AG04450 (cell line): Measurements from ENCODE around the gene STPG1. TPM values are rescaled to one million over a fixed set of nuclear protein-coding genes. Genes with fewer than 3 reads are reported as not detected.

Experiments used
- CTCF ChIA-PET: fragments of 300-600, 350-600 bp; formaldehyde crosslinking; extraction: SDS; loops from one replicate; lab custom pipeline; 2022; ENCODE audit warnings: antibody characterized with exemption, inconsistent platforms; lab: Charles Lee
- POLR2A ChIA-PET: fragments of 350-600 bp; formaldehyde crosslinking; extraction: SDS; loops from one replicate; lab custom pipeline; 2021; ENCODE audit warnings: antibody characterized with exemption, inconsistent platforms; lab: Yijun Ruan, JAX
- DNase-seq: peaks from one replicate; pipeline ENCODE4 v3.0.0-alpha.2; 2011; ENCODE audit warnings: low read depth, low spot score
- H3K27ac ChIP-seq: one replicate; pipeline ENCODE4 v1.5.1; 2012; ENCODE audit warnings: low read depth, low read length, control low read depth
- H3K27me3 ChIP-seq: one replicate; pipeline ENCODE4 v1.6.0; 2012; ENCODE audit warnings: low read length; ENCODE audit not compliant: control insufficient read depth, insufficient read depth
- H3K4me3 ChIP-seq: 2 replicates; pipeline ENCODE4 v1.5.1; 2011; ENCODE audit warnings: mild to moderate bottlenecking, low read depth, low read length, control low read depth
- H3K9me3 ChIP-seq: 2 replicates; pipeline ENCODE4 v1.5.1; 2012; ENCODE audit warnings: low read length; ENCODE audit not compliant: control insufficient read depth, insufficient read depth
- polyA plus RNA-seq: library from polyadenylated mRNA; depleted of rRNA; stranded (reverse); fragments of >200 nt; gene quantifications from 2 replicates; pipeline ENCODE4 v1.2.3, GENCODE V29; 2011
- TF ChIP-seq, protein P1 (sequence below): IDR thresholded peaks from 2 replicates; pipeline ENCODE4 v1.5.1; 2011; ENCODE audit warnings: low read depth, low read length, control low read depth, inconsistent platforms

The STPG1 gene
- polyA plus RNA-seq, 1 experiment = 7.9 TPM

DNA sequence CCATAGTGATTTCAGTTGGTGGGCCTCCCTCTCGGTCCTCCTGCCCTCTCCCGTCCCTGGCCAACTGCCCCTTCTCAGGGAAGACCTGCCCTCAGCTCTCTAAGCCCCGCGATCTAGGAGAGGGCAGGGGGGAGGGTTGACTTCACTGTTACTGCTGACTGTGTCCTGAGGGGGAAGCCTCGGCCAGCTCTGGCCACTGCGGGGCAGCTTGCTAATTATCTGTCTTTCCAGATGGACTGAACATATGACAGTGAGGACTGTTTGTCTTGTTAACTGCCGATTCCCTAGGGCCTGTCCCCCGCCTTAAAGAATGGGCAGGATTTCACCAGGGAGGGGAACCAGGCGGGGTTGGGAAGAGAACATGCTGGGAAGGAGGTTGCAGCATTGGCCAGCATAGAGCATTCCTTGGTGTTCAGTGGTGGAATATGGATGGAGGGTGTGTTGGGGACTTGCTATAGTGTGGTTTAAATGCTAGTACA is 24.9 kb upstream of the STPG1 start:
- H3K9me3 ChIP-seq = no peaks in the 10 kb centered on the region
- TF ChIP-seq, protein P1, sequence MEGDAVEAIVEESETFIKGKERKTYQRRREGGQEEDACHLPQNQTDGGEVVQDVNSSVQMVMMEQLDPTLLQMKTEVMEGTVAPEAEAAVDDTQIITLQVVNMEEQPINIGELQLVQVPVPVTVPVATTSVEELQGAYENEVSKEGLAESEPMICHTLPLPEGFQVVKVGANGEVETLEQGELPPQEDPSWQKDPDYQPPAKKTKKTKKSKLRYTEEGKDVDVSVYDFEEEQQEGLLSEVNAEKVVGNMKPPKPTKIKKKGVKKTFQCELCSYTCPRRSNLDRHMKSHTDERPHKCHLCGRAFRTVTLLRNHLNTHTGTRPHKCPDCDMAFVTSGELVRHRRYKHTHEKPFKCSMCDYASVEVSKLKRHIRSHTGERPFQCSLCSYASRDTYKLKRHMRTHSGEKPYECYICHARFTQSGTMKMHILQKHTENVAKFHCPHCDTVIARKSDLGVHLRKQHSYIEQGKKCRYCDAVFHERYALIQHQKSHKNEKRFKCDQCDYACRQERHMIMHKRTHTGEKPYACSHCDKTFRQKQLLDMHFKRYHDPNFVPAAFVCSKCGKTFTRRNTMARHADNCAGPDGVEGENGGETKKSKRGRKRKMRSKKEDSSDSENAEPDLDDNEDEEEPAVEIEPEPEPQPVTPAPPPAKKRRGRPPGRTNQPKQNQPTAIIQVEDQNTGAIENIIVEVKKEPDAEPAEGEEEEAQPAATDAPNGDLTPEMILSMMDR = no peak
- no peak overlapping the region for H3K4me3 ChIP-seq
- ChIA-PET CTCF (no interaction called here), POLR2A (interaction anchor here (0.8 kb wide), 1 partner anchor 38 kb away, joined by 4 read pairs; no protein-coding TSS in a partner anchor)
- H3K27me3 ChIP-seq = no peaks in the 10 kb centered on the region
- no peak for DNase-seq
- no peak overlapping the region for H3K27ac ChIP-seq

- Histone ChIP-seq H3K9me3 (no peaks in the 10 kb centered on the region), H3K4me3 (no peak overlapping the region), H3K27me3 (no peaks in the 10 kb centered on the region), H3K27ac (no peak overlapping the region)
- no peak for DNase-seq
- CTCF ChIA-PET = no interaction called here
- TF ChIP-seq, protein P1 = no peak
- POLR2A ChIA-PET = interaction anchor here (0.8 kb wide), 1 partner anchor 38 kb away, joined by 4 read pairs; no protein-coding TSS in a partner anchor
These were observed 24.2 kb upstream of the STPG1 start for GRCh38 chr1:24437631-24438396.

- TF ChIP-seq, protein P1 = no peak
- DNase-seq = no peak
- ChIA-PET POLR2A (interaction anchor here (0.6 kb wide), 1 partner anchor 81 kb away, joined by 4 read pairs; no protein-coding TSS in a partner anchor), CTCF (interaction anchor here (0.6 to 1.1 kb wide), 2 partner anchors 48 to 151 kb away, joined by 3 read pairs; no protein-coding TSS in a partner anchor)
- Histone ChIP-seq H3K4me3 (no peak overlapping the region), H3K27me3 (no peaks in the 10 kb centered on the region), H3K9me3 (no peaks in the 10 kb centered on the region), H3K27ac (no peak overlapping the region)
These were observed 22.3 kb upstream of the STPG1 start for GRCh38 chr1:24435782-24436365.

DNA sequence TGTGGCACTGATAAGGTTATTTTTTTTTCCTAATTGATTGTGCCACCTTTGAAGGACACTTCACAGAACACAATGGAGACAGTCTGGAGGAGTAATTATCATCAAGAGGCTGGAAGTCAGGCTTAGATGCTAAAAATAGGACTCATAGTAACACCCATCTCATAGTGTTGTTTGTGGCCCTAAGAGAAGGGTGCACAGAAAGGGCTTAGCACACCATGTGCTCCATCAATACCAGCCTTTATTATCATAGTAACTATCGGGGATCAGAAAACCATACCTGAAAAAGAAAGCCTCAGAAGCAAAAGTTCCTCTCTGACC is 13.9 kb upstream of the STPG1 start:
- Histone ChIP-seq H3K27ac (no peak overlapping the region), H3K27me3 (no peaks in the 10 kb centered on the region), H3K4me3 (no peak overlapping the region), H3K9me3 (no peaks in the 10 kb centered on the region)
- CTCF ChIA-PET = no interaction called here
- DNase-seq = no peak
- POLR2A ChIA-PET = no interaction called here
- TF ChIP-seq, protein P1 = no peak
